COR-L47 (cell line): ENCODE results near the gene NPM3.

ENCODE experiments used
- DNase-seq: peaks from one replicate; lab custom pipeline; 2025; lab: John Stamatoyannopoulos, UW

Gene NPM3

GRCh38 chr10:101774589-101775272 lies 8.5 kb downstream of the NPM3 start:
- DNase-seq = no peak

GRCh38 chr10:101773923-101774588 lies 9.2 kb downstream of the NPM3 start:
- DNase-seq = no peak

GRCh38 chr10:101772895-101773761 lies 10.1 kb downstream of the NPM3 start:
- no peak for DNase-seq

- DNase-seq = no peak
These were observed 11.0 kb downstream of the NPM3 start for GRCh38 chr10:101772017-101772894.

GRCh38 chr10:101771380-101771779 lies 11.9 kb downstream of the NPM3 start:
- no peak for DNase-seq

- no peak for DNase-seq
These were observed 12.7 kb downstream of the NPM3 start for GRCh38 chr10:101770331-101771215.

GRCh38 chr10:101769541-101770180 lies 13.6 kb downstream of the NPM3 start:
- no peak for DNase-seq

- DNase-seq = no peak
These were observed 14.5 kb downstream of the NPM3 start for GRCh38 chr10:101768791-101769170.

GRCh38 chr10:101767966-101768790 lies 15.1 kb downstream of the NPM3 start:
- no peak for DNase-seq

GRCh38 chr10:101767600-101767945 lies 15.7 kb downstream of the NPM3 start:
- DNase-seq = no peak

GRCh38 chr10:101766753-101767599 lies 16.3 kb downstream of the NPM3 start:
- DNase-seq = no peak

GRCh38 chr10:101766306-101766705 lies 16.9 kb downstream of the NPM3 start:
- DNase-seq = no peak

- no peak for DNase-seq
These were observed 20.0 kb downstream of the NPM3 start for GRCh38 chr10:101763141-101763846.

GRCh38 chr10:101762736-101763135 lies 20.5 kb downstream of the NPM3 start:
- DNase-seq = no peak

- DNase-seq = no peak
These were observed 22.0 kb downstream of the NPM3 start for GRCh38 chr10:101761226-101761625.

- no peak for DNase-seq
These were observed 22.7 kb downstream of the NPM3 start for GRCh38 chr10:101760510-101760909.

- DNase-seq = no peak
These were observed 23.7 kb downstream of the NPM3 start for GRCh38 chr10:101759309-101760247.
